Activated B cell treated with CpG ODN at 0.5 μM for 24 hours (primary cell): Measurements from ENCODE around the gene SYNE1. TPM values are rescaled to one million over a fixed set of nuclear protein-coding genes. Genes with fewer than 3 reads are reported as not detected.

ENCODE experiments used
- ATAC-seq: fragments of 200-7000 bp; cut with Tn5 transposase; one replicate; pipeline ENCODE4 v1.10.0; 2021; ENCODE audit warnings: low read depth, mild to moderate bottlenecking, moderate library complexity
- CTCF ChIA-PET: fragments of 350-600 bp; sonication (Branson Sonifier 250); formaldehyde crosslinking; loops from one replicate; lab custom pipeline; 2021; ENCODE audit warnings: antibody characterized with exemption; lab: Charles Lee
- POLR2A ChIA-PET: fragments of 350-600 bp; sonication (Branson Sonifier 250); formaldehyde crosslinking; loops from one replicate; lab custom pipeline; 2021; ENCODE audit warnings: antibody characterized with exemption; lab: Charles Lee
- DNase-seq: peaks from one replicate; pipeline ENCODE4 v3.0.0; 2022
- H3K27ac Mint-ChIP-seq: one replicate; pipeline ENCODE4 v1.8.0; 2020; ENCODE audit warnings: mixed read lengths
- H3K27me3 Mint-ChIP-seq: one replicate; pipeline ENCODE4 v1.8.0; 2021; ENCODE audit warnings: mixed read lengths
- H3K36me3 Mint-ChIP-seq: one replicate; pipeline ENCODE4 v1.8.0; 2021; ENCODE audit warnings: low read depth, mixed read lengths
- H3K4me1 Mint-ChIP-seq: one replicate; pipeline ENCODE4 v1.8.0; 2021; ENCODE audit warnings: mixed read lengths
- H3K4me3 Mint-ChIP-seq: one replicate; pipeline ENCODE4 v1.8.0; 2020; ENCODE audit warnings: mild to moderate bottlenecking, mixed read lengths
- H3K9me3 Mint-ChIP-seq: one replicate; pipeline ENCODE4 v1.8.0; 2020; ENCODE audit warnings: mixed read lengths
- intact Hi-C: fragments of 100-400 bp; cut with micrococcal nuclease; formaldehyde crosslinking; loops from one replicate; pipeline ENCODE4 v1.15.1; 2024
- total RNA-seq: library from RNA; stranded (reverse); gene quantifications from 2 replicates; pipeline ENCODE4 v1.2.3, GENCODE V29; 2022
- TF ChIP-seq, protein P1 (sequence below): fragments of 200-600 bp; IDR thresholded peaks from one replicate; pipeline ENCODE4 v1.8.0; 2022; ENCODE audit warnings: antibody characterized with exemption, mild to moderate bottlenecking

Gene SYNE1
- total RNA-seq, 1 donor from 2014 or later, result 74.9 TPM

DNA sequence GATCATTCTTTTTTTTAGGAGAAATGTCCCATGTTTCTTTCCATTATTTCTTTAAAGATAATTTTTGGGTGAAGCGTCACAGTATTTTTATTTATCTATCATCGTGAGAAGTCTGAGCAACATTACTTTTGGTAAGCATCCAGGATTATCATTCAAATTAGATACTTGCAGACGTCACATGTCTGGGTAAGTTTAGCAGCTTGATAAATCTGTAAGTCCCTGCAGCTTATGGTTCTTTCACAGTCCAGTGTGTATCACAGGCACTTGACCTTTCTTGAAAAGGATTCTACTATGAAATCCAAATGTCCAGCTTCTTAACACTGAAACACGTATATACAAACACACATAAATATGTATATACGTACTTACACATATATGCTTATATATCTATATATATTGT is 470.3 kb downstream of the SYNE1 start:
- peaks cover 40% of the 10 kb centered on the region for H3K4me1 Mint-ChIP-seq
- POLR2A ChIA-PET, result interaction anchor here (1.8 kb wide), 1 partner anchor 18 kb away, joined by 7 read pairs; no protein-coding TSS in a partner anchor
- ATAC-seq (no peak), DNase-seq (no peak)
- TF ChIP-seq, protein P1, sequence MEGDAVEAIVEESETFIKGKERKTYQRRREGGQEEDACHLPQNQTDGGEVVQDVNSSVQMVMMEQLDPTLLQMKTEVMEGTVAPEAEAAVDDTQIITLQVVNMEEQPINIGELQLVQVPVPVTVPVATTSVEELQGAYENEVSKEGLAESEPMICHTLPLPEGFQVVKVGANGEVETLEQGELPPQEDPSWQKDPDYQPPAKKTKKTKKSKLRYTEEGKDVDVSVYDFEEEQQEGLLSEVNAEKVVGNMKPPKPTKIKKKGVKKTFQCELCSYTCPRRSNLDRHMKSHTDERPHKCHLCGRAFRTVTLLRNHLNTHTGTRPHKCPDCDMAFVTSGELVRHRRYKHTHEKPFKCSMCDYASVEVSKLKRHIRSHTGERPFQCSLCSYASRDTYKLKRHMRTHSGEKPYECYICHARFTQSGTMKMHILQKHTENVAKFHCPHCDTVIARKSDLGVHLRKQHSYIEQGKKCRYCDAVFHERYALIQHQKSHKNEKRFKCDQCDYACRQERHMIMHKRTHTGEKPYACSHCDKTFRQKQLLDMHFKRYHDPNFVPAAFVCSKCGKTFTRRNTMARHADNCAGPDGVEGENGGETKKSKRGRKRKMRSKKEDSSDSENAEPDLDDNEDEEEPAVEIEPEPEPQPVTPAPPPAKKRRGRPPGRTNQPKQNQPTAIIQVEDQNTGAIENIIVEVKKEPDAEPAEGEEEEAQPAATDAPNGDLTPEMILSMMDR, result no peak
- H3K9me3 Mint-ChIP-seq, result peaks cover 9% of the 10 kb centered on the region
- CTCF ChIA-PET, result no interaction called here
- no peaks in the 10 kb centered on the region for H3K27me3 Mint-ChIP-seq
- peak overlapping the region; percentile 60 for H3K27ac Mint-ChIP-seq
- intact Hi-C loops, result loop anchor here (5.0 kb wide), 1 partner anchor 715 kb away; the partner anchor contains the start of gene RMND1
- H3K4me3 Mint-ChIP-seq, result no peak overlapping the region
- peaks cover 74% of the 10 kb centered on the region for H3K36me3 Mint-ChIP-seq

DNA sequence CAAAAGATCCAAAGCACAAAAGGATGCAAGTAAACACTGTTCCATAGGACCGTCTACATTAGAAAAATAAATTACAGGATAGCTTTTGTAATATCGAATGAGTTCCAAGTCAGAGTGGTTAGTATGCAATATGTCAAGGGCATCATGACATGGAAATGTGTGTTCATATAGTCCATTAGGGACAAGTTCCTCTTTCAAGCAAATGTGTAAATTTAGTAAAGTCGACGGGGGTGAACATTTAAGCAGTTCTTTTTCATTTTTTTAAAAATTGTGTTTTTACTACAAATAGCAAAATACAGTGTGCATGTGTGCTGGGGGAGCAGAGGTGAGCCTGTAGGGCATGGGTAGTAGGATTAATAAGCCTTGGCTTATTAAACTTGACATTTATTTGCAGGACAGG is 470.7 kb downstream of the SYNE1 start:
- Mint-ChIP-seq H3K4me3 (no peak overlapping the region), H3K4me1 (peaks cover 40% of the 10 kb centered on the region), H3K27me3 (no peaks in the 10 kb centered on the region), H3K27ac (peak overlapping the region; percentile 60), H3K36me3 (peaks cover 72% of the 10 kb centered on the region), H3K9me3 (peaks cover 8% of the 10 kb centered on the region)
- ATAC-seq, result no peak
- TF ChIP-seq, protein P1, result no peak
- CTCF ChIA-PET, result no interaction called here
- intact Hi-C loops, result loop anchor here (5.0 kb wide), 1 partner anchor 714 kb away; the partner anchor contains the start of gene RMND1
- no peak for DNase-seq
- POLR2A ChIA-PET, result interaction anchor here (1.5 kb wide), 1 partner anchor 19 kb away, joined by 4 read pairs; no protein-coding TSS in a partner anchor

DNA sequence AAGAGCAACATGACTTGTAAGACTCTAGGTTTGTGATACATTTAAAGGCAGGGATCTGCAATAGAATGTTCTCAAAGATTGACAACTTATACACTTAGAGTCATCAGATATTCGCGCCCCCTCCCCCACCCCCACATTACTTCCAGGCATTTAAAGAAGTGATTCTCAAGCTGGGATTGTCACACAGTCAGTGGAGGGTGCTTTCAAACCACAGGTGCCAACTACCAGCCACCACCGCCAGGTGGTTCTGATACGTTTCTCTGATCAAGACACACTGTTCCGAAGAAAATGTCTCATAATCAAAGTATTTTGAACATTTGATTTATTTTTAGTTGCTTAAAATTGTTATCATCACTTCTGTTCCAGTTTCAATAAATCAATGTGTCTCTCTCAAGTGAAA is 472.2 kb downstream of the SYNE1 start:
- H3K9me3 Mint-ChIP-seq, result no peaks in the 10 kb centered on the region
- intact Hi-C loops, result loop anchor here (5.0 kb wide), 1 partner anchor 713 kb away; the partner anchor contains the start of gene RMND1
- DNase-seq (no peak), ATAC-seq (no peak)
- POLR2A ChIA-PET, result no interaction called here
- no peaks in the 10 kb centered on the region for H3K27me3 Mint-ChIP-seq
- peaks cover 61% of the 10 kb centered on the region for H3K36me3 Mint-ChIP-seq
- H3K4me3 Mint-ChIP-seq, result no peak overlapping the region
- TF ChIP-seq, protein P1, result no peak
- H3K27ac Mint-ChIP-seq, result no peak overlapping the region
- CTCF ChIA-PET, result interaction anchor here (1.1 kb wide), 1 partner anchor 472 kb away, joined by 3 read pairs; no protein-coding TSS in a partner anchor
- peaks cover 37% of the 10 kb centered on the region for H3K4me1 Mint-ChIP-seq

DNA sequence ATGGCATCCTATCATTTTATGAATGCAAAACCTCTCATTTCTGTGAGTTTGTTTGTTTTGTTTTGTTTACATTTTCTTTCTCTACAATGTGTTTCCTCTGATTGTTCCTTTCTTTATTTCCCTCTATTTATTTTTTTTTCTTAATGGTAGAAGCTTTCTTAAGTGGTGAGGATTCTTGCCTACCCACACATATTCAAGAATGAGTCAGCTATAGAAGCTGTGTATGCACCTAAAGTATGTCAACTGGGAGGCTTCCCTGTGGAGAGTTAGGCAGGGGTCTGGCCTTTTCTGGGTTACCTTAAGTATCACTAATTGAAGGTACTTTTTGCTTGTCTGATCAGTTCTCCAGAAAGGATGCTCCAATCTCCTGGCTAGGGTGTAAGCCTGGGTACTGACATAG is 475.7 kb downstream of the SYNE1 start:
- TF ChIP-seq, protein P1, result no peak
- CTCF ChIA-PET, result no interaction called here
- intact Hi-C loops, result no loop called here
- POLR2A ChIA-PET, result interaction anchor here (1.6 kb wide), 1 partner anchor 23 kb away, joined by 6 read pairs; no protein-coding TSS in a partner anchor
- Mint-ChIP-seq H3K36me3 (peaks cover 63% of the 10 kb centered on the region), H3K27ac (peak overlapping the region; percentile 82), H3K9me3 (no peaks in the 10 kb centered on the region), H3K4me1 (peaks cover 26% of the 10 kb centered on the region), H3K27me3 (no peaks in the 10 kb centered on the region), H3K4me3 (no peak overlapping the region)
- ATAC-seq, result no peak
- DNase-seq, result no peak

- peaks cover 65% of the 10 kb centered on the region for H3K36me3 Mint-ChIP-seq
These were observed 476.8 kb downstream of the SYNE1 start for GRCh38 chr6:152160346-152160745.

More at GRCh38 chr6:152160346-152160745, 476.8 kb downstream of the SYNE1 start:
- TF ChIP-seq, protein P1, result no peak
- POLR2A ChIA-PET, result interaction anchor here (1.3 to 1.9 kb wide), 3 partner anchors 8 to 25 kb away, joined by 5 to 10 read pairs (median 5); no protein-coding TSS in a partner anchor
- CTCF ChIA-PET, result interaction anchor here (0.8 to 1.2 kb wide), 3 partner anchors 19 to 36 kb away, joined by 3 to 4 read pairs (median 3); no protein-coding TSS in a partner anchor
- Mint-ChIP-seq H3K9me3 (no peaks in the 10 kb centered on the region), H3K27me3 (no peaks in the 10 kb centered on the region), H3K4me1 (peaks cover 23% of the 10 kb centered on the region), H3K27ac (peak overlapping the region; percentile 94), H3K4me3 (peak overlapping the region; percentile 42)
- DNase-seq (no peak), ATAC-seq (peak; percentile 97)
- intact Hi-C loops, result loop anchor here (1.0 kb wide), 1 partner anchor 10 kb away; no protein-coding TSS in a partner anchor
